DOHH2 (cell line): ENCODE measurements around the gene TAL2.
A peak's percentile ranks its signal among the peaks of the same experiment; 100 is the strongest.

ENCODE experiments used
- H3F3A ChIP-seq: fragments of 200-600 bp; sonication (generic), shearing (Covaris generic); 2 replicates; pipeline ENCODE4 v1.6.0; 2016; ENCODE audit warnings: antibody characterized with exemption, mild to moderate bottlenecking; ENCODE audit not compliant: control insufficient read depth, insufficient read depth
- H3K27ac ChIP-seq: fragments of 200-600 bp; sonication (generic); 2 replicates; pipeline ENCODE4 v1.5.1; 2014; ENCODE audit warnings: low read depth, mild to moderate bottlenecking, low read length, moderate library complexity
- H3K27me3 ChIP-seq: fragments of 200-600 bp; sonication (generic); 2 replicates; pipeline ENCODE4 v1.6.1; 2014; ENCODE audit warnings: mild to moderate bottlenecking, low read length, mixed read lengths; ENCODE audit not compliant: control insufficient read depth
- H3K36me3 ChIP-seq: fragments of 200-600 bp; sonication (generic); 2 replicates; pipeline ENCODE4 v1.6.1; 2014; ENCODE audit warnings: mild to moderate bottlenecking, low read length, moderate library complexity, mixed read lengths; ENCODE audit not compliant: control insufficient read depth
- H3K4me1 ChIP-seq: fragments of 200-600 bp; sonication (generic); 2 replicates; pipeline ENCODE4 v1.6.1; 2014; ENCODE audit warnings: mild to moderate bottlenecking, low read length, mixed read lengths; ENCODE audit not compliant: control insufficient read depth
- H3K4me2 ChIP-seq: fragments of 200-600 bp; sonication (generic); 2 replicates; pipeline ENCODE4 v1.6.0; 2014; ENCODE audit warnings: mild to moderate bottlenecking, low read length, moderate library complexity
- H3K4me3 ChIP-seq: fragments of 200-600 bp; sonication (generic); 2 replicates; pipeline ENCODE4 v1.5.1; 2014; ENCODE audit warnings: mild to moderate bottlenecking, low read length, mixed read lengths
- H3K79me2 ChIP-seq: fragments of 200-600 bp; sonication (generic); 2 replicates; pipeline ENCODE4 v1.6.1; 2014; ENCODE audit warnings: mild to moderate bottlenecking, low read length, mixed read lengths; ENCODE audit not compliant: control insufficient read depth
- H3K9me2 ChIP-seq: fragments of 200-600 bp; sonication (generic); replicated peaks from 2 replicates; pipeline ENCODE4 v1.6.1; 2014; ENCODE audit warnings: mild to moderate bottlenecking, low read length, mixed read lengths; ENCODE audit not compliant: control insufficient read depth
- H3K9me3 ChIP-seq: fragments of 200-600 bp; sonication (generic); 2 replicates; pipeline ENCODE4 v1.6.1; 2014; ENCODE audit warnings: antibody characterized with exemption, low read length, mixed read lengths; ENCODE audit not compliant: control insufficient read depth, insufficient read depth
- H4K20me1 ChIP-seq: fragments of 200-600 bp; sonication (generic); 2 replicates; pipeline ENCODE4 v1.6.0; 2014; ENCODE audit warnings: low read depth, mild to moderate bottlenecking, antibody characterized with exemption, low read length, moderate library complexity; ENCODE audit not compliant: control insufficient read depth, insufficient read depth
- CTCF ChIP-seq: fragments of 200-600 bp; sonication (generic); IDR thresholded peaks from one replicate; pipeline ENCODE4 v1.5.1; 2014; ENCODE audit warnings: antibody characterized with exemption, mild to moderate bottlenecking, low read depth, low read length; ENCODE audit not compliant: poor library complexity, severe bottlenecking
- EZH2phosphoT487 ChIP-seq: fragments of 200-600 bp; sonication (generic); IDR thresholded peaks from 2 replicates; pipeline ENCODE4 v1.6.1; 2017; ENCODE audit warnings: borderline replicate concordance, mild to moderate bottlenecking, antibody characterized with exemption, low read length, moderate library complexity, mixed read lengths

The TAL2 gene

GRCh38 chr9:105667867-105668266, 5.6 kb downstream of the TAL2 start:
- Histone ChIP-seq H3K27me3 (no peaks in the 10 kb centered on the region), H3K27ac (no peak overlapping the region), H3K4me2 (no peak overlapping the region), H3K4me3 (no peak overlapping the region), H3K9me2 (no peaks in the 10 kb centered on the region), H3K4me1 (peaks cover 16% of the 10 kb centered on the region), H3K79me2 (no peaks in the 10 kb centered on the region), H3K36me3 (no peaks in the 10 kb centered on the region), H3K9me3 (no peaks in the 10 kb centered on the region), H4K20me1 (no peaks in the 10 kb centered on the region), H3F3A (peaks cover 2% of the 10 kb centered on the region; the same call in 1 of the 2 replicates)
- TF ChIP-seq CTCF = no peak

- no peaks in the 10 kb centered on the region for H3K9me2 ChIP-seq
- H3K79me2 ChIP-seq = no peaks in the 10 kb centered on the region
- H3K36me3 ChIP-seq = no peaks in the 10 kb centered on the region
- H3K4me1 ChIP-seq = peaks cover 37% of the 10 kb centered on the region
- TF ChIP-seq EZH2phosphoT487 = no peak
- no peak overlapping the region for H3K4me3 ChIP-seq
- H3K9me3 ChIP-seq = no peaks in the 10 kb centered on the region
- H3K4me2 ChIP-seq = no peak overlapping the region
- H3K27me3 ChIP-seq = no peaks in the 10 kb centered on the region
- peaks cover 7% of the 10 kb centered on the region for H3F3A ChIP-seq
- H3K27ac ChIP-seq = no peak overlapping the region
- H4K20me1 ChIP-seq = no peaks in the 10 kb centered on the region
These were observed 8.1 kb downstream of the TAL2 start for GRCh38 chr9:105670315-105670714.

- no peaks in the 10 kb centered on the region for H3K27me3 ChIP-seq
- no peak overlapping the region for H3K27ac ChIP-seq
- H3K4me1 ChIP-seq = peaks cover 39% of the 10 kb centered on the region
- peaks cover 7% of the 10 kb centered on the region for H3F3A ChIP-seq
- H3K36me3 ChIP-seq = no peaks in the 10 kb centered on the region
- no peak overlapping the region for H3K4me3 ChIP-seq
- H3K9me2 ChIP-seq = no peaks in the 10 kb centered on the region
- H3K4me2 ChIP-seq = no peak overlapping the region
- H3K79me2 ChIP-seq = no peaks in the 10 kb centered on the region
- no peaks in the 10 kb centered on the region for H4K20me1 ChIP-seq
- no peaks in the 10 kb centered on the region for H3K9me3 ChIP-seq
- TF ChIP-seq CTCF (no peak), EZH2phosphoT487 (no peak)
These were observed 8.5 kb downstream of the TAL2 start for GRCh38 chr9:105670775-105671174.

- Histone ChIP-seq H3K4me2 (peak overlapping the region; percentile 68), H3K27me3 (no peaks in the 10 kb centered on the region), H3K9me3 (no peaks in the 10 kb centered on the region), H4K20me1 (no peaks in the 10 kb centered on the region), H3K4me1 (peaks cover 39% of the 10 kb centered on the region), H3K79me2 (no peaks in the 10 kb centered on the region), H3F3A (peaks cover 7% of the 10 kb centered on the region), H3K4me3 (peak overlapping the region; percentile 50), H3K36me3 (no peaks in the 10 kb centered on the region), H3K27ac (peak overlapping the region; percentile 77), H3K9me2 (no peaks in the 10 kb centered on the region)
- TF ChIP-seq EZH2phosphoT487 (no peak), CTCF (no peak)
These were observed 10.5 kb downstream of the TAL2 start for GRCh38 chr9:105672711-105673234.
